ENCODE results near the gene RFTN1. TPM values are rescaled to one million over a fixed set of nuclear protein-coding genes. Genes with fewer than 3 reads are reported as not detected.

The RFTN1 gene
- total RNA-seq, 1 experiment from 2014 or later = 4.5 TPM

DNA sequence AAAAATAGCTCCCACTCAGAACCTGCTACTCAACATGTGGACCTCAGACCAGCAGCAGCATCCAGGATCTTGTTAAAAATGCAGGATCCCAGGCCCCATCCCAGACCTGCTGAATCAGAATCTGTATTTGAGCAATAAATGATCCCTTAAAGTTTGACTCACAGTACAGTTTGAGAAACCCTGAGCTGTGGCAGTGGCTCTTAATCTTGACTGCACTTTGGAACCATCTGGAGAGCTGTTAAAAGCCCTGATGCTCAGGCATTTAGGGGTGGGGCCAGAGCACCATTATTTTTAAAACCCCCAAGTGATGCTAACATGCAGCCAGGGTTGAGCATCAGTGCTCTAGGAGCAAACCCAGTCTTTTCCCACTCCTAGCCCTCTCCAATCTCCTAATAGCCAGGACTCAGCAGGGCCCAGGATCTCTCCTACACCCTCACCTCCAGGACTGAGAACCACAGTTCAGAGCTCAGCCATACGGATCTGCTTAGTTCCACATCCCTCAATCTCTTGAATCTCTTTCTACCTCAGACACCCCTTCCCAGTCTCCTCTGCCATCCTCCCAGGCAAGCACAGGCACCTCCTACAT is 10.2 kb downstream of the RFTN1 start:
- CTCF ChIA-PET = no interaction called here
- H3K4me1 Mint-ChIP-seq (ENCODE audit: insufficient read depth, unreplicated experiment) = no peaks in the 10 kb centered on the region
- no peak overlapping the region for H3K27ac Mint-ChIP-seq (ENCODE audit: low read depth, unreplicated experiment)
- H3K27me3 Mint-ChIP-seq (ENCODE audit: insufficient read depth, unreplicated experiment) = no peaks in the 10 kb centered on the region
- BruUV-seq (replicated peaks) = no TSS peak
- TF ChIP-seq, protein P1, sequence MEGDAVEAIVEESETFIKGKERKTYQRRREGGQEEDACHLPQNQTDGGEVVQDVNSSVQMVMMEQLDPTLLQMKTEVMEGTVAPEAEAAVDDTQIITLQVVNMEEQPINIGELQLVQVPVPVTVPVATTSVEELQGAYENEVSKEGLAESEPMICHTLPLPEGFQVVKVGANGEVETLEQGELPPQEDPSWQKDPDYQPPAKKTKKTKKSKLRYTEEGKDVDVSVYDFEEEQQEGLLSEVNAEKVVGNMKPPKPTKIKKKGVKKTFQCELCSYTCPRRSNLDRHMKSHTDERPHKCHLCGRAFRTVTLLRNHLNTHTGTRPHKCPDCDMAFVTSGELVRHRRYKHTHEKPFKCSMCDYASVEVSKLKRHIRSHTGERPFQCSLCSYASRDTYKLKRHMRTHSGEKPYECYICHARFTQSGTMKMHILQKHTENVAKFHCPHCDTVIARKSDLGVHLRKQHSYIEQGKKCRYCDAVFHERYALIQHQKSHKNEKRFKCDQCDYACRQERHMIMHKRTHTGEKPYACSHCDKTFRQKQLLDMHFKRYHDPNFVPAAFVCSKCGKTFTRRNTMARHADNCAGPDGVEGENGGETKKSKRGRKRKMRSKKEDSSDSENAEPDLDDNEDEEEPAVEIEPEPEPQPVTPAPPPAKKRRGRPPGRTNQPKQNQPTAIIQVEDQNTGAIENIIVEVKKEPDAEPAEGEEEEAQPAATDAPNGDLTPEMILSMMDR (IDR thresholded peaks at IDR 0.05; ENCODE audit: unreplicated experiment) = no peak
- no peak overlapping the region for H3K4me3 Mint-ChIP-seq (ENCODE audit: unreplicated experiment)
- no peaks in the 10 kb centered on the region for H3K9me3 Mint-ChIP-seq (ENCODE audit: unreplicated experiment)
- no peaks in the 10 kb centered on the region for H3K36me3 Mint-ChIP-seq (ENCODE audit: insufficient read depth, unreplicated experiment)
- POLR2A ChIA-PET = no interaction called here
- no peak for DNase-seq (ENCODE audit: unreplicated experiment)
- intact Hi-C loops (cut with micrococcal nuclease) = no loop called here

DNA sequence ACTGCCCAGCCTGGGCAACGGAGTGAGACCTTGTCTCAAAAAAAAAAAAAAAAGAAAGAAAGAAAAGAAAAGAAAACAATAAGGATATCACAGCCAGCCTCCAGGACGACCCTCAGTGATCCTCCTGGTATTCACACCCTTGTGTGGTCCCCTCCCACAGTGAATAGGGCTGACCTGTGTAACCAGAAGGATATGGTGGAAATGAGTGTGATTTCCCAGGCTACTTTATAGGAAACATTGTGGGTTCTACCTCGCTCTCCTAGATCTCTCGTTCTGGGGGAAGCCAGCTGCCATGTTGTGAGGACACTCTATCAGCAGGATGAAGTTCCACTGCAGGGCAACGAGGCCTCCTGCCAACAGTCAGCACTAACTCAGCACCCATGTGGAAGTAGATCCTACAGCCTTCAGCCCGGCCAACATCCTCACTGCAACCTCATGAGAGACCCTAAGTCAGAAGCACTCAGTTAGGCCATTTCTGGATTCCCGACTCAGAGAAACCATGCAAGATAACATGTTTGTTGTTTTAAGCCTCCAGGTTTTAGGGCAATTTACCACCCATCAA is 11.1 kb downstream of the RFTN1 start:
- ChIA-PET CTCF (no interaction called here), POLR2A (no interaction called here)
- DNase-seq (ENCODE audit: unreplicated experiment) = no peak
- no peak overlapping the region for H3K4me3 Mint-ChIP-seq (ENCODE audit: unreplicated experiment)
- H3K9me3 Mint-ChIP-seq (ENCODE audit: unreplicated experiment) = no peaks in the 10 kb centered on the region
- no peaks in the 10 kb centered on the region for H3K27me3 Mint-ChIP-seq (ENCODE audit: insufficient read depth, unreplicated experiment)
- TF ChIP-seq, protein P1 (IDR thresholded peaks at IDR 0.05; ENCODE audit: unreplicated experiment) = no peak
- H3K4me1 Mint-ChIP-seq (ENCODE audit: insufficient read depth, unreplicated experiment) = no peaks in the 10 kb centered on the region
- intact Hi-C loops (cut with micrococcal nuclease) = no loop called here
- no peak overlapping the region for H3K27ac Mint-ChIP-seq (ENCODE audit: low read depth, unreplicated experiment)
- BruUV-seq (replicated peaks) = no TSS peak
- H3K36me3 Mint-ChIP-seq (ENCODE audit: insufficient read depth, unreplicated experiment) = no peaks in the 10 kb centered on the region

DNA sequence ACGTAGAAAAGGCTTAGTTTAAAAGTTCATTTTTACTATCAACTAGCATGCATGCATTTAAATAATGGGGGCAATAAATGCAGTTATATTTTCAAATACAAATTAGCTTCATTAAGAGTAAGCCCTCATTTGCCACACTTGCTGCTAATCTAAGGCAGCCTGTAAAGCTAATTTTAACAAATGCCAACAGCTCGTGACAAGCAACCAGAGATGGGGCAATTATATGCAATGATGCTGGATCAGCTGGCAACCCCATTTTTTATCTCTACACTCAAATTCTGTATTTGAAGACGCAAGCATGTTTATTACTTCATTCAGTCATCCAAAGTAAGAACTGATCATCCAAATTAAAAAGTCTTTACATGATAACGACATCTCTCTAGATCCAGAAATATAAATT is 12.1 kb downstream of the RFTN1 start:
- BruUV-seq (replicated peaks) = no TSS peak
- ChIA-PET POLR2A (interaction anchor here (0.7 to 1.5 kb wide), 2 partner anchors 21 to 200 kb away, joined by 3 read pairs; no protein-coding TSS in a partner anchor), CTCF (interaction anchor here (0.7 to 1.0 kb wide), 2 partner anchors 49 to 236 kb away, joined by 3 read pairs; no protein-coding TSS in a partner anchor)
- no peak for DNase-seq (ENCODE audit: unreplicated experiment)
- intact Hi-C loops (cut with micrococcal nuclease) = no loop called here
- Mint-ChIP-seq H3K9me3 (ENCODE audit: unreplicated experiment) (peaks cover 6% of the 10 kb centered on the region), H3K27me3 (ENCODE audit: insufficient read depth, unreplicated experiment) (no peaks in the 10 kb centered on the region), H3K4me3 (ENCODE audit: unreplicated experiment) (no peak overlapping the region), H3K36me3 (ENCODE audit: insufficient read depth, unreplicated experiment) (no peaks in the 10 kb centered on the region), H3K27ac (ENCODE audit: low read depth, unreplicated experiment) (no peak overlapping the region), H3K4me1 (ENCODE audit: insufficient read depth, unreplicated experiment) (no peaks in the 10 kb centered on the region)
- TF ChIP-seq, protein P1 (IDR thresholded peaks at IDR 0.05; ENCODE audit: unreplicated experiment) = no peak

DNA sequence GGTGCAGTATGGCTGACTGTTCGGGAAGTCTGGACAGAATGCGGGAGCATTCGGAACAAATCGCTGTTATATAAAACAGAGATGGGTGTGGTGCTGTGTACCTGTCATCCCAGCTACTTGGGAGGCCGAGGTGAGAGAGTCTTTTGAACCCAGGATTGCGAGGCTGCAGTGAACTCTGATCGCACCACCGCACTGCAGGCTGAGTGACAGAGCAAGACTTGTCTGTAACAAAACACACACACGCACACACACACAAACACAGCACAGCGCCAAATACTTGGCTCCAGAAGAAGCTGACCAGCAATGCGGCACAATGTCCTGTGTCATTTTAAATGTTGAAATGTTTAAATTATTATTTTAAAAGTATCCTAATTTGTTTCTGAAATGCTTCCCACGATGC is 12.6 kb downstream of the RFTN1 start:
- BruUV-seq (replicated peaks) = no TSS peak
- TF ChIP-seq, protein P1 (IDR thresholded peaks at IDR 0.05; ENCODE audit: unreplicated experiment) = no peak
- DNase-seq (ENCODE audit: unreplicated experiment) = no peak
- no peaks in the 10 kb centered on the region for H3K4me1 Mint-ChIP-seq (ENCODE audit: insufficient read depth, unreplicated experiment)
- no peaks in the 10 kb centered on the region for H3K27me3 Mint-ChIP-seq (ENCODE audit: insufficient read depth, unreplicated experiment)
- H3K27ac Mint-ChIP-seq (ENCODE audit: low read depth, unreplicated experiment) = no peak overlapping the region
- no peaks in the 10 kb centered on the region for H3K36me3 Mint-ChIP-seq (ENCODE audit: insufficient read depth, unreplicated experiment)
- POLR2A ChIA-PET = interaction anchor here (0.7 to 1.5 kb wide), 3 partner anchors 21 to 540 kb away, joined by 3 to 4 read pairs (median 3); no protein-coding TSS in a partner anchor
- CTCF ChIA-PET = interaction anchor here (0.7 to 1.0 kb wide), 2 partner anchors 49 to 237 kb away, joined by 3 read pairs; no protein-coding TSS in a partner anchor
- intact Hi-C loops (cut with micrococcal nuclease) = no loop called here
- peaks cover 11% of the 10 kb centered on the region for H3K9me3 Mint-ChIP-seq (ENCODE audit: unreplicated experiment)
- H3K4me3 Mint-ChIP-seq (ENCODE audit: unreplicated experiment) = no peak overlapping the region
